Mesendoderm (in vitro differentiated cells): Measurements from ENCODE around the gene SPDL1.

ENCODE experiments used
- DNase-seq: peaks from one replicate; pipeline ENCODE4 v3.0.0; 2013
- H2AK5ac ChIP-seq: 2 replicates; pipeline ENCODE4 v1.6.1; 2013; ENCODE audit warnings: low read length, inconsistent platforms
- H2BK120ac ChIP-seq: 2 replicates; pipeline ENCODE4 v1.6.1; 2013; ENCODE audit warnings: low read depth, mild to moderate bottlenecking, low read length, moderate library complexity, mixed read lengths
- H2BK15ac ChIP-seq: replicated peaks from 2 replicates; pipeline ENCODE4 v1.6.1; 2013; ENCODE audit warnings: low read depth, mild to moderate bottlenecking, moderate library complexity
- H2BK5ac ChIP-seq: 2 replicates; pipeline ENCODE4 v1.6.1; 2013; ENCODE audit warnings: low read length, inconsistent platforms
- H3K18ac ChIP-seq: 2 replicates; pipeline ENCODE4 v1.6.1; 2013; ENCODE audit warnings: mild to moderate bottlenecking, low read length, mixed read lengths
- H3K23ac ChIP-seq: one replicate; pipeline ENCODE4 v1.6.1; 2013; ENCODE audit warnings: low read length
- H3K27ac ChIP-seq: 2 replicates; pipeline ENCODE4 v1.5.1; 2013; ENCODE audit warnings: low read depth, mild to moderate bottlenecking, inconsistent platforms, low read length, moderate library complexity
- H3K27me3 ChIP-seq: 2 replicates; pipeline ENCODE4 v1.6.1; 2013; ENCODE audit warnings: low read length, control low read depth, mild to moderate bottlenecking, inconsistent platforms; ENCODE audit not compliant: insufficient read depth, poor library complexity
- H3K36me3 ChIP-seq: 2 replicates; pipeline ENCODE4 v1.6.1; 2013; ENCODE audit warnings: low read length, inconsistent platforms; ENCODE audit not compliant: control insufficient read depth, insufficient read depth
- H3K4ac ChIP-seq: one replicate; pipeline ENCODE4 v1.6.1; 2013; ENCODE audit warnings: low read depth, mild to moderate bottlenecking, low read length, moderate library complexity
- H3K4me1 ChIP-seq: 2 replicates; pipeline ENCODE4 v1.6.1; 2013; ENCODE audit warnings: low read depth, low read length, inconsistent platforms; ENCODE audit not compliant: control insufficient read depth
- H3K4me2 ChIP-seq: 2 replicates; pipeline ENCODE4 v1.6.1; 2013; ENCODE audit warnings: low read length
- H3K4me3 ChIP-seq: 2 replicates; pipeline ENCODE4 v1.5.1; 2013; ENCODE audit warnings: mild to moderate bottlenecking, low read length
- H3K56ac ChIP-seq: one replicate; pipeline ENCODE4 v1.6.1; 2013; ENCODE audit warnings: low read length
- H3K79me1 ChIP-seq: 2 replicates; pipeline ENCODE4 v1.6.1; 2013; ENCODE audit warnings: low read length, inconsistent platforms
- H3K79me2 ChIP-seq: 2 replicates; pipeline ENCODE4 v1.6.1; 2013; ENCODE audit warnings: mild to moderate bottlenecking, low read length; ENCODE audit not compliant: control insufficient read depth, insufficient read depth
- H3K9ac ChIP-seq: 2 replicates; pipeline ENCODE4 v1.6.1; 2013; ENCODE audit warnings: low read length, inconsistent platforms
- H4K5ac ChIP-seq: one replicate; pipeline ENCODE4 v1.6.1; 2013; ENCODE audit warnings: low read length
- H4K8ac ChIP-seq: one replicate; pipeline ENCODE4 v1.6.1; 2013; ENCODE audit warnings: low read depth, mild to moderate bottlenecking, control low read depth, low read length, moderate library complexity
- WGBS: extraction: QIAGEN DNeasy Blood & Tissue Kit; methylation state at CpG from one replicate; pipeline ENCODE4 v1.1.7; 2013; ENCODE audit warnings: low lambda C conversion rate, missing lambda C conversion rate; ENCODE audit not compliant: insufficient coverage; ENCODE audit errors: extremely low coverage; 5-methylcytosine and 5-hydroxymethylcytosine counted together

The SPDL1 gene

DNA sequence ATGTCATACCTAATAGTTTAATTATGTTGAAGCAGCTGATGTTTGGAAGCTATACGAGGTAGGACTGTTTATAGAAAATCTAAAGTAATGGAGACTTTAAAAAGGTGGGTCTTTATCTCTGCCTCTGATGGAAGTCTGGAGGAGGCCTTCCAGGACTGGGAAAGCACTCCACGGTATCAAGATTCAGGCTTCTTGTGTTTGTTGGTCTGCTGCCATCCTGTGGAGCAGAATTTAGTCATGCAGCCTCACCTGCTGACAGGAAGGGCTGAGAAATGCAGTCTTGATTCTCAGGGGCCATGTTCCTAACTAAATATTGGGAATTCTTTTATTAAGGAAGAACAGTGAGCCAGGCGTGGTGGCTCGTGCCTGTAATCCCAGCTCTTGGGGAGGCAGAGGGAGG, 15.9 kb downstream of the SPDL1 start:
- Histone ChIP-seq H3K79me2 (no peaks in the 10 kb centered on the region), H4K8ac (no peak overlapping the region), H2BK120ac (no peak overlapping the region), H3K4ac (no peak overlapping the region), H2BK15ac (no peak overlapping the region), H3K56ac (no peak overlapping the region), H4K5ac (no peak overlapping the region), H3K18ac (no peak overlapping the region), H3K4me2 (no peak overlapping the region), H3K4me3 (no peak overlapping the region), H2BK5ac (no peak overlapping the region), H3K27me3 (no peaks in the 10 kb centered on the region), H3K79me1 (no peaks in the 10 kb centered on the region), H3K36me3 (peaks cover 1% of the 10 kb centered on the region), H3K23ac (no peak overlapping the region), H3K9ac (no peak overlapping the region), H2AK5ac (no peak overlapping the region), H3K27ac (no peak overlapping the region), H3K4me1 (no peaks in the 10 kb centered on the region)
- no CpG with 5 or more reads among the region's 4 CpGs for WGBS
- peak; percentile 67 for DNase-seq

DNA sequence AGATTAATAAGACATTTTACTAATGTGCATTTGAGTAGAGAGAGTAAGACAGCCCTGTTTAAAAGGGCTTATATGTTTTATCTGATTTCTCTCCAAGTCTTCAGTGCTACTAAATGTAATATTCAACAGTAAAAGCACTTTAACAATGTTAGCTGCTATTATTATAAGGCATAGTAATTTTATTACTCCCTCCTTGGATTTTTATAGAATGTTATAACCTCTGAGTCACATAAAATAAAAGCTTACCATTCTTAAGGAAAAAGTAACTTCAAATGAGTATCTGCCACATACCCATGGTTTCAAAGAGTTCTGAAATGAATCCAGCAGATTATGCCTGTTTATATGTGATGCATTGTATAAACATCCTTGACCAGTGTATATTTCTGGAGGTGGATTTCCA, 19.0 kb downstream of the SPDL1 start:
- no peak overlapping the region for H2BK5ac ChIP-seq
- H2BK15ac ChIP-seq, result no peak overlapping the region
- no peak for DNase-seq
- no peaks in the 10 kb centered on the region for H3K79me2 ChIP-seq
- no peaks in the 10 kb centered on the region for H3K79me1 ChIP-seq
- H3K36me3 ChIP-seq, result peaks cover 1% of the 10 kb centered on the region
- H2BK120ac ChIP-seq, result no peak overlapping the region
- no peak overlapping the region for H4K8ac ChIP-seq
- H2AK5ac ChIP-seq, result no peak overlapping the region
- H3K56ac ChIP-seq, result no peak overlapping the region
- H4K5ac ChIP-seq, result no peak overlapping the region
- no peak overlapping the region for H3K9ac ChIP-seq
- H3K4me1 ChIP-seq, result no peaks in the 10 kb centered on the region
- H3K27ac ChIP-seq, result no peak overlapping the region
- no peak overlapping the region for H3K4me2 ChIP-seq
- H3K23ac ChIP-seq, result no peak overlapping the region
- H3K4ac ChIP-seq, result no peak overlapping the region
- H3K4me3 ChIP-seq, result no peak overlapping the region
- H3K27me3 ChIP-seq, result no peaks in the 10 kb centered on the region
- no peak overlapping the region for H3K18ac ChIP-seq

DNA sequence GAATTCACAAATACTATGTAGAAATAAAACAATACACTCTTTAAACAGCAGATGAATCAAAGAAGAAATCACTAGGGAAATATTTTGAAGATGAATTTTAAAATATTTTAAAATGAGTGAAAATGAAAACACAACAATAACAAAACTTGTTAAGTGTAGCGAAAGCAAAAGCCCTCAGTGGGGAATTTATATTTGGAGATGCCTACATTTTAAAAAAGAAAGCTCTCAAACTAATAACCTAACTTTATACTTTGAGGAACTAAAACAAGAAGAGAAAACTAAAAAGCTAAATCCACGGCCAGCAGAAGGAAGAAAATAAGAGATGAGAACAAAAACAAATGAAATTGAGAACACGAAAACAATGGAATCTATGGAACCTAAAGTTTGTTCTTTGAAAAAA, 22.7 kb downstream of the SPDL1 start:
- Histone ChIP-seq H3K9ac (no peak overlapping the region), H2BK15ac (no peak overlapping the region), H2AK5ac (no peak overlapping the region), H3K23ac (no peak overlapping the region), H3K4me3 (no peak overlapping the region), H3K79me2 (no peaks in the 10 kb centered on the region), H3K36me3 (peaks cover 1% of the 10 kb centered on the region), H2BK5ac (no peak overlapping the region), H4K8ac (no peak overlapping the region), H3K4ac (no peak overlapping the region), H3K56ac (no peak overlapping the region), H3K18ac (no peak overlapping the region), H4K5ac (no peak overlapping the region), H3K27me3 (no peaks in the 10 kb centered on the region), H3K4me2 (no peak overlapping the region), H3K79me1 (no peaks in the 10 kb centered on the region), H3K27ac (no peak overlapping the region), H3K4me1 (no peaks in the 10 kb centered on the region), H2BK120ac (no peak overlapping the region)
- WGBS, result no CpG with 5 or more reads among the region's 3 CpGs
- no peak for DNase-seq

DNA sequence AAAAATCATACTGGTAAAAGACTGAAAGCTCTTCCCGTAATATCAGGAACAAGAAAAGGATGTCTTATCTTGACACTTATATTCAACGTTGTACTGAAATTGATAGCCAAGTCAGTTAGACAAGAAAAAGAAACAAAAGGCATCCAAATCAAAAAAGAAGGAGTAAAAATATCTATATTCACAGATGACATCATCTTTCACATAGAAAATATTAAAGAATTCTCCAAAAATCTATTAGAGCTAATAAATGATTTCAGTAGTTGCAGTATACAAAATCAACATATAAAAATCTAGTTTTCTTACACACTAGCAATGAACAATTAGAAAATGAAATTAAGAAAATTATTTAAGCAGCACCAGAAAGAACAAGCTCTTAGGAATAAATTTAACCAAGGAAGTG, 24.3 kb downstream of the SPDL1 start:
- Histone ChIP-seq H2BK120ac (no peak overlapping the region), H2AK5ac (no peak overlapping the region), H3K36me3 (no peaks in the 10 kb centered on the region), H4K5ac (no peak overlapping the region), H3K4me3 (no peak overlapping the region), H3K18ac (no peak overlapping the region), H3K4ac (no peak overlapping the region), H2BK15ac (no peak overlapping the region), H3K4me2 (no peak overlapping the region), H3K79me2 (no peaks in the 10 kb centered on the region), H2BK5ac (no peak overlapping the region), H3K79me1 (no peaks in the 10 kb centered on the region), H3K9ac (no peak overlapping the region), H3K23ac (no peak overlapping the region), H4K8ac (no peak overlapping the region), H3K56ac (no peak overlapping the region), H3K27me3 (no peaks in the 10 kb centered on the region), H3K4me1 (no peaks in the 10 kb centered on the region), H3K27ac (no peak overlapping the region)
- no peak for DNase-seq
- WGBS, result no CpG with 5 or more reads among the region's 2 CpGs

DNA sequence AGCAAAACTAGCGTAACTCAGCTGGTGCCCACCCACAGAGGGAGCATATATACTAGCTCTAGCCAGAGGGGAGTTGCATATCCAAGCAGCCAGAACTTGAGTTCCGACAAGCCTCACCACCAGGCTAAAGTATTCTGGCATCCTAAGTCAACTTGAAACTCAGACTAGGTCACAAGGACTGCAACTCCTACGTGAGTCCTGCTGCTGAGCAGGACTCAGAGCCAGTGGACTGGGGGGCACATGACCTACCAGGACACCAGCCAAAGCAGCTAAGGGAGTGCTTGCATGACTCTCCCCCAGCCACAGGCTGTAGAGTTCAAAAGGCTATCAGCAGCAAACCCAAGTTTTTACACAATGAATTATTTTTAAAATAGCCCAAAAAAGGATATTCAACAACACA, 26.1 kb downstream of the SPDL1 start:
- H3K56ac ChIP-seq, result no peak overlapping the region
- no peaks in the 10 kb centered on the region for H3K79me2 ChIP-seq
- H3K4me1 ChIP-seq, result no peaks in the 10 kb centered on the region
- H4K5ac ChIP-seq, result no peak overlapping the region
- no peaks in the 10 kb centered on the region for H3K36me3 ChIP-seq
- no peaks in the 10 kb centered on the region for H3K27me3 ChIP-seq
- H4K8ac ChIP-seq, result no peak overlapping the region
- no peaks in the 10 kb centered on the region for H3K79me1 ChIP-seq
- H3K4me3 ChIP-seq, result no peak overlapping the region
- no peak overlapping the region for H2BK120ac ChIP-seq
- H3K4ac ChIP-seq, result no peak overlapping the region
- no peak for DNase-seq
- no peak overlapping the region for H3K23ac ChIP-seq
- no peak overlapping the region for H2BK15ac ChIP-seq
- no CpG with 5 or more reads among the region's 3 CpGs for WGBS
- no peak overlapping the region for H3K4me2 ChIP-seq
- H3K18ac ChIP-seq, result no peak overlapping the region
- no peak overlapping the region for H2BK5ac ChIP-seq
- H3K9ac ChIP-seq, result no peak overlapping the region
- H2AK5ac ChIP-seq, result no peak overlapping the region
- H3K27ac ChIP-seq, result no peak overlapping the region

DNA sequence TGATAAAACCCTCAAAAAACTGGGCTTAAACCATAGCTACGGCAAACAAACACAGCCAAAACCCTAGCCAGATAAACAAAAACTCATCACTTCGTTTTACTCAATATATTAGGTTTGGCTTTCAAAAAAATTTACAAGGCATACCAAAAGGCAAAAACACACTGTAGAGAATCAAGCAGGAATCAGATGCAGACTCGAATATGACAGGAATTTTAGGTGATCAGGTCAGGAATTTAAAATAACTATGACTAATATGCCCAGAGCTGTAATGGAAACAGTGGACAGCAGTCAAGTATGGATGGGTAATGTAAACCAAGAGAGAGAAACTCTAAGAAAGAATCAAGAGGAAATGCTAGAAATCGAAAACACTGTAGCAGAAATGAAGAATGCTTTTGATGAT, 27.0 kb downstream of the SPDL1 start:
- H3K4me1 ChIP-seq, result no peaks in the 10 kb centered on the region
- H2BK5ac ChIP-seq, result no peak overlapping the region
- H3K79me1 ChIP-seq, result no peaks in the 10 kb centered on the region
- no peak overlapping the region for H3K4me3 ChIP-seq
- H2AK5ac ChIP-seq, result no peak overlapping the region
- H3K23ac ChIP-seq, result no peak overlapping the region
- no peak overlapping the region for H2BK15ac ChIP-seq
- no peaks in the 10 kb centered on the region for H3K79me2 ChIP-seq
- WGBS, result 100% methylated on average over 2 of the region's 4 CpGs
- no peak overlapping the region for H4K5ac ChIP-seq
- no peaks in the 10 kb centered on the region for H3K27me3 ChIP-seq
- no peak overlapping the region for H4K8ac ChIP-seq
- H3K4me2 ChIP-seq, result no peak overlapping the region
- H3K9ac ChIP-seq, result no peak overlapping the region
- DNase-seq, result no peak
- no peak overlapping the region for H3K56ac ChIP-seq
- no peaks in the 10 kb centered on the region for H3K36me3 ChIP-seq
- H3K4ac ChIP-seq, result no peak overlapping the region
- H3K18ac ChIP-seq, result no peak overlapping the region
- no peak overlapping the region for H2BK120ac ChIP-seq
- no peak overlapping the region for H3K27ac ChIP-seq
